Liver (tissue), 9 donors: ENCODE measurements around the gene ANKRD33. TPM values are rescaled to one million over a fixed set of nuclear protein-coding genes. Genes with fewer than 3 reads are reported as not detected.

Source experiments
- DNase-seq: peaks from one replicate; pipeline ENCODE4 v3.0.0-alpha.2; 2017; ENCODE audit warnings: low spot score
- H3K27ac ChIP-seq, 2 donors: one replicate each; pipeline ENCODE4 v1.7.0; 2013; ENCODE audit warnings: inconsistent platforms in 2 of 2, low read length in 2 of 2, control low read depth in 1 of 2, low read depth in 1 of 2, mild to moderate bottlenecking in 1 of 2
- H3K27me3 ChIP-seq, 4 donors: one replicate each; pipeline versions ENCODE4 v1.6.1 to v1.7.0; 2013; ENCODE audit warnings: low read length in 3 of 4, inconsistent platforms in 1 of 4, mild to moderate bottlenecking in 1 of 4, moderate library complexity in 1 of 4; ENCODE audit not compliant: control insufficient read depth in 4 of 4, insufficient read depth in 4 of 4
- H3K36me3 ChIP-seq, 4 donors: one replicate each; pipeline versions ENCODE4 v1.6.1 to v1.7.0; 2013; ENCODE audit warnings: low read length in 3 of 4, mild to moderate bottlenecking in 3 of 4, low read depth in 1 of 4, moderate library complexity in 1 of 4; ENCODE audit not compliant: control insufficient read depth in 4 of 4, insufficient read depth in 3 of 4
- H3K4me1 ChIP-seq, 4 donors: one replicate each; pipeline versions ENCODE4 v1.6.1 to v1.7.0; 2013; ENCODE audit warnings: low read length in 3 of 4, mild to moderate bottlenecking in 3 of 4, moderate library complexity in 1 of 4; ENCODE audit not compliant: control insufficient read depth in 4 of 4, insufficient read depth in 4 of 4
- H3K4me3 ChIP-seq, 3 donors: one replicate each; pipeline versions ENCODE4 v1.6.1 to v1.7.0; 2013; ENCODE audit warnings: low read length in 3 of 3, control low read depth in 1 of 3, low read depth in 1 of 3, mild to moderate bottlenecking in 1 of 3
- H3K9ac ChIP-seq, 2 donors: one replicate each; pipeline ENCODE4 v1.7.0; 2013; ENCODE audit warnings: low read length in 2 of 2, mild to moderate bottlenecking in 2 of 2, moderate library complexity in 2 of 2, control low read depth in 1 of 2, low read depth in 1 of 2
- H3K9me3 ChIP-seq, 4 donors: one replicate each; pipeline versions ENCODE4 v1.6.1 to v1.7.0; 2013; ENCODE audit warnings: low read length in 3 of 4; ENCODE audit not compliant: control insufficient read depth in 4 of 4
- ATF3 ChIP-seq: IDR thresholded peaks from 2 replicates; pipeline ENCODE4 v1.6.1; 2016; ENCODE audit warnings: antibody characterized with exemption
- CTCF ChIP-seq: fragments of 150-350 bp; IDR thresholded peaks from 2 replicates; pipeline ENCODE4 v1.5.1; 2017; ENCODE audit warnings: improper control_type of control experiment, low read depth, low read length; ENCODE audit not compliant: missing input control
- EGR1 ChIP-seq, 2 donors: IDR thresholded peaks; 2 replicates each; pipeline ENCODE4 v1.6.1; 2016 to 2018; ENCODE audit warnings: antibody characterized with exemption in 2 of 2, low read depth in 2 of 2
- FOXA1 ChIP-seq: IDR thresholded peaks from 2 replicates; pipeline ENCODE4 v1.6.1; 2016; ENCODE audit warnings: antibody characterized with exemption
- FOXA2 ChIP-seq: IDR thresholded peaks from 2 replicates; pipeline ENCODE4 v1.6.1; 2016; ENCODE audit warnings: antibody characterized with exemption
- GABPA ChIP-seq, 2 donors: IDR thresholded peaks in 1 of 2; conservative IDR thresholded peaks in 1 of 2; 2 replicates each; pipeline ENCODE4 v1.6.1; 2016; ENCODE audit warnings: antibody characterized with exemption in 2 of 2, mild to moderate bottlenecking in 1 of 2, moderate library complexity in 1 of 2
- HNF4A ChIP-seq, 2 donors: conservative IDR thresholded peaks; 2 replicates each; pipeline ENCODE4 v1.6.1; 2016; ENCODE audit warnings: antibody characterized with exemption in 2 of 2, mild to moderate bottlenecking in 2 of 2
- HNF4G ChIP-seq: IDR thresholded peaks from 2 replicates; pipeline ENCODE4 v1.6.1; 2016; ENCODE audit warnings: antibody characterized with exemption
- JUND ChIP-seq, 2 donors: IDR thresholded peaks; 2 replicates each; pipeline ENCODE4 v1.6.1; 2016; ENCODE audit warnings: antibody characterized with exemption in 2 of 2
- MAX ChIP-seq: IDR thresholded peaks from 2 replicates; pipeline ENCODE4 v1.6.1; 2016; ENCODE audit warnings: antibody characterized with exemption
- NR2F2 ChIP-seq: IDR thresholded peaks from 2 replicates; pipeline ENCODE4 v1.6.1; 2016; ENCODE audit warnings: antibody characterized with exemption
- RAD21 ChIP-seq, 2 donors: IDR thresholded peaks; 2 replicates each; pipeline ENCODE4 v1.6.1; 2016; ENCODE audit warnings: antibody characterized with exemption in 2 of 2, mild to moderate bottlenecking in 2 of 2
- RXRA ChIP-seq, 2 donors: IDR thresholded peaks; 2 replicates each; pipeline ENCODE4 v1.6.1; 2017 to 2018; ENCODE audit warnings: antibody characterized with exemption in 2 of 2, mild to moderate bottlenecking in 1 of 2
- TAF1 ChIP-seq: conservative IDR thresholded peaks from 2 replicates; pipeline ENCODE4 v1.6.1; 2016; ENCODE audit warnings: antibody characterized with exemption, mild to moderate bottlenecking
- YY1 ChIP-seq: IDR thresholded peaks from 2 replicates; pipeline ENCODE4 v1.6.1; 2016; ENCODE audit warnings: antibody characterized with exemption, mild to moderate bottlenecking
- WGBS: extraction: QIAGEN DNeasy Blood & Tissue Kit; methylation state at CpG from one replicate; pipeline ENCODE4 v1.1.7; 2013; 5-methylcytosine and 5-hydroxymethylcytosine counted together
- polyA plus RNA-seq, 2 donors: library from polyadenylated mRNA; stranded (reverse) in 1 of 2; unstranded in 1 of 2; fragments of 200-250 nt in 1 of 2; fragments of >200 nt in 1 of 2; fragmentation: Nextera tagmentation in 1 of 2; extraction: Ambion mirVana in 1 of 2; gene quantifications; one replicate each; pipeline versions ENCODE4 v1.2.1 to v1.2.3, GENCODE V29; 2013 to 2015
- total RNA-seq, 2 donors: library from RNA; depleted of rRNA; stranded (reverse); fragments of >200 nt; gene quantifications; one replicate each; pipeline ENCODE4 v1.2.3, GENCODE V29; 2014
- TF ChIP-seq, protein P1 (sequence below): IDR thresholded peaks from 2 replicates; pipeline ENCODE4 v1.6.1; 2016; ENCODE audit warnings: antibody characterized with exemption
- TF ChIP-seq, protein P2 (sequence below): IDR thresholded peaks from 2 replicates; pipeline ENCODE4 v1.6.1; 2016; ENCODE audit warnings: antibody characterized with exemption, mild to moderate bottlenecking
- donor health status: healthy.
- donor health status: healthy.
- donor health status: healthy.
- donor health status: healthy.
- donor health status: healthy.

Gene ANKRD33
- total and polyA plus RNA-seq, 4 donors, result not detected

DNA sequence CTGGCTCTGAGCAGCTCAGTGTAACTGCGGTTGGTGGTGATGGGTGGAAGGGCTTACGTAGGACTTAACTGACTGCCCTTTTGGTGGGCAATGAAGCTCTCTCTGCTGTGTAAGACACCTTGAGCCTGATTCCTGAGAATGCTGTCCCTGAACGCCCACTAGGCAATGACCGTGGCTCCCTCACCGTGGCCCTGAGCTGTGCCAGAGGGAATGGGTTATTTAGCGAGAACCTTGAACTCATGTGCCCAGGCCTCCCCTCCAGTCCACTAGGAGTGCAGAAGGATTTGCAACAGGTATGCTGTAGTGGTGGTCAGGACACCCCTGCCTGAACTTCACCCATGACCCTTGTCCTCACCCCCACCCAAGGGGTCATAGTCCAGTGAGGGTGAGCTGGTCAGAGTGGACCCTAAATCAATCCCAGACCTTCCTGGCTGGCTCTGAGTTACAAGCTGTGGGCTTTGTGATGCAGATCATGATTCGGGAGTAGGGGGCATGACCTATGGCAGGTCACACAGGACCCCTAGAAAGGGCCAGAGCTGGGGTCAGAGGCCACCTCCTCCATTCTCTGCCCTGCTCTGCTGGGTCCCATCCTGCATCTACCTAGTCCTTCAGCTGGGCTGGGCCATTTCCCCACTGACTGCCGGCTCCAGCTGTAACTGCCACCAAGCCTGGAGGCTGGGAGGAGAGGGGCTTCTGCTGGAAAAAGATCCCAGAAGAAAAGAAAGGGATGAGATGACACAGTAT lies 14.5 kb upstream of the ANKRD33 start:
- Histone ChIP-seq H3K4me1 (peaks cover 0 to 9% (median 5%) of the 10 kb centered on the region in 4 donors), H3K9ac (no peak overlapping the region), H3K36me3 (no peaks in the 10 kb centered on the region), H3K4me3 (no peak overlapping the region), H3K27ac (no peak overlapping the region), H3K27me3 (peaks cover 0 to 2% (median 0%) of the 10 kb centered on the region in 4 donors), H3K9me3 (no peaks in the 10 kb centered on the region)
- TF ChIP-seq HNF4A (conservative IDR thresholded peaks at IDR 0.05) (no peak), YY1 (no peak), HNF4G (no peak), EGR1 (IDR thresholded peaks at IDR 0.05; ENCODE audit: low read depth in 2 of 2) (no peak), FOXA2 (no peak), NR2F2 (no peak), GABPA (IDR thresholded peaks at IDR 0.05 in 1 of 2, conservative IDR thresholded peaks at IDR 0.05 in 1 of 2) (no peak), RAD21 (IDR thresholded peaks at IDR 0.05) (no peak)
- TF ChIP-seq, protein P1, sequence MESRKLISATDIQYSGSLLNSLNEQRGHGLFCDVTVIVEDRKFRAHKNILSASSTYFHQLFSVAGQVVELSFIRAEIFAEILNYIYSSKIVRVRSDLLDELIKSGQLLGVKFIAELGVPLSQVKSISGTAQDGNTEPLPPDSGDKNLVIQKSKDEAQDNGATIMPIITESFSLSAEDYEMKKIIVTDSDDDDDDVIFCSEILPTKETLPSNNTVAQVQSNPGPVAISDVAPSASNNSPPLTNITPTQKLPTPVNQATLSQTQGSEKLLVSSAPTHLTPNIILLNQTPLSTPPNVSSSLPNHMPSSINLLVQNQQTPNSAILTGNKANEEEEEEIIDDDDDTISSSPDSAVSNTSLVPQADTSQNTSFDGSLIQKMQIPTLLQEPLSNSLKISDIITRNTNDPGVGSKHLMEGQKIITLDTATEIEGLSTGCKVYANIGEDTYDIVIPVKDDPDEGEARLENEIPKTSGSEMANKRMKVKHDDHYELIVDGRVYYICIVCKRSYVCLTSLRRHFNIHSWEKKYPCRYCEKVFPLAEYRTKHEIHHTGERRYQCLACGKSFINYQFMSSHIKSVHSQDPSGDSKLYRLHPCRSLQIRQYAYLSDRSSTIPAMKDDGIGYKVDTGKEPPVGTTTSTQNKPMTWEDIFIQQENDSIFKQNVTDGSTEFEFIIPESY, result no peak
- TF ChIP-seq, protein P2, sequence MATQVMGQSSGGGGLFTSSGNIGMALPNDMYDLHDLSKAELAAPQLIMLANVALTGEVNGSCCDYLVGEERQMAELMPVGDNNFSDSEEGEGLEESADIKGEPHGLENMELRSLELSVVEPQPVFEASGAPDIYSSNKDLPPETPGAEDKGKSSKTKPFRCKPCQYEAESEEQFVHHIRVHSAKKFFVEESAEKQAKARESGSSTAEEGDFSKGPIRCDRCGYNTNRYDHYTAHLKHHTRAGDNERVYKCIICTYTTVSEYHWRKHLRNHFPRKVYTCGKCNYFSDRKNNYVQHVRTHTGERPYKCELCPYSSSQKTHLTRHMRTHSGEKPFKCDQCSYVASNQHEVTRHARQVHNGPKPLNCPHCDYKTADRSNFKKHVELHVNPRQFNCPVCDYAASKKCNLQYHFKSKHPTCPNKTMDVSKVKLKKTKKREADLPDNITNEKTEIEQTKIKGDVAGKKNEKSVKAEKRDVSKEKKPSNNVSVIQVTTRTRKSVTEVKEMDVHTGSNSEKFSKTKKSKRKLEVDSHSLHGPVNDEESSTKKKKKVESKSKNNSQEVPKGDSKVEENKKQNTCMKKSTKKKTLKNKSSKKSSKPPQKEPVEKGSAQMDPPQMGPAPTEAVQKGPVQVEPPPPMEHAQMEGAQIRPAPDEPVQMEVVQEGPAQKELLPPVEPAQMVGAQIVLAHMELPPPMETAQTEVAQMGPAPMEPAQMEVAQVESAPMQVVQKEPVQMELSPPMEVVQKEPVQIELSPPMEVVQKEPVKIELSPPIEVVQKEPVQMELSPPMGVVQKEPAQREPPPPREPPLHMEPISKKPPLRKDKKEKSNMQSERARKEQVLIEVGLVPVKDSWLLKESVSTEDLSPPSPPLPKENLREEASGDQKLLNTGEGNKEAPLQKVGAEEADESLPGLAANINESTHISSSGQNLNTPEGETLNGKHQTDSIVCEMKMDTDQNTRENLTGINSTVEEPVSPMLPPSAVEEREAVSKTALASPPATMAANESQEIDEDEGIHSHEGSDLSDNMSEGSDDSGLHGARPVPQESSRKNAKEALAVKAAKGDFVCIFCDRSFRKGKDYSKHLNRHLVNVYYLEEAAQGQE, result no peak
- DNase-seq, result no peak
- WGBS, result 77% methylated on average over 8 of the region's 8 CpGs

DNA sequence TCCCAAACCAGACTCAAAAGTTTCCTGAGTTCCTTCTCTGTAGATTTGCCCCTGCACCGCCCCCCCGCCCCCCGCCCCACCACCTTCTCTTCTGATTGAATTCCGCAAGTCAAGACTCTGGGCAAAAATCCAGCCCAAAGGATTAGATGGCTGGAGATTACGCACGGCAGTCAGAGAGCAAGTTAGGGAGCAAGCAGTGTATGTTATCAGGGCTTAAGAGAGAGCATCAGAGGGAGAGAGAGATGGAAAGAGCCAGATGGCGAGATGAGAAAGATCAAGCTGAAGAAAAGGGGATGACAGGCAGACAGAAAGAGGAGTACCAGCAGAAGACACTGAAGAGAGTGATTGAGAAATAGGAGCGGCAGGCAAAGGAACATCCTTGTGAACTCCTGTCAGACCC lies 13.9 kb upstream of the ANKRD33 start:
- H3K4me3 ChIP-seq, result no peak overlapping the region
- H3K9me3 ChIP-seq, result no peaks in the 10 kb centered on the region
- H3K36me3 ChIP-seq, result no peaks in the 10 kb centered on the region
- no peak overlapping the region for H3K27ac ChIP-seq
- 78% methylated on average over 8 of the region's 8 CpGs for WGBS
- peaks cover 0 to 6% (median 2%) of the 10 kb centered on the region in 4 donors for H3K4me1 ChIP-seq
- H3K27me3 ChIP-seq, result peaks cover 0 to 2% (median 0%) of the 10 kb centered on the region in 4 donors
- no peak overlapping the region for H3K9ac ChIP-seq
- DNase-seq, result no peak
- TF ChIP-seq RXRA (IDR thresholded peaks at IDR 0.05), result no peak
- TF ChIP-seq, protein P2, result no peak
- TF ChIP-seq JUND (IDR thresholded peaks at IDR 0.05), result no peak
- TF ChIP-seq HNF4G, result no peak
- TF ChIP-seq FOXA2, result no peak
- TF ChIP-seq, protein P1, result no peak
- TF ChIP-seq MAX, result no peak
- TF ChIP-seq ATF3, result no peak
- no peak for TF ChIP-seq YY1
- TF ChIP-seq NR2F2, result no peak
- no peak for TF ChIP-seq CTCF
- TF ChIP-seq HNF4A (conservative IDR thresholded peaks at IDR 0.05), result no peak
- no peak for TF ChIP-seq RAD21 (IDR thresholded peaks at IDR 0.05)
- TF ChIP-seq GABPA (IDR thresholded peaks at IDR 0.05 in 1 of 2, conservative IDR thresholded peaks at IDR 0.05 in 1 of 2), result no peak
- no peak for TF ChIP-seq FOXA1
- TF ChIP-seq TAF1, result no peak
